HEK293T (cell line): ENCODE results near the gene SLC26A2.

ENCODE experiments used
- ARNT ChIP-seq: fragments of 450-650 bp; IDR thresholded peaks from 2 replicates; pipeline ENCODE4 v1.6.1; 2017; ENCODE audit warnings: mild to moderate bottlenecking
- BHLHE40 ChIP-seq: fragments of 450-650 bp; IDR thresholded peaks from 2 replicates; pipeline ENCODE4 v1.6.1; 2016; ENCODE audit warnings: mild to moderate bottlenecking, moderate library complexity, borderline replicate concordance
- ELF4 ChIP-seq: fragments of 450-650 bp; IDR thresholded peaks from 2 replicates; pipeline ENCODE4 v1.6.1; 2017; ENCODE audit warnings: antibody characterized with exemption
- FOXA1 ChIP-seq: fragments of 450-650 bp; IDR thresholded peaks from 2 replicates; pipeline ENCODE4 v1.6.1; 2016; ENCODE audit warnings: mild to moderate bottlenecking
- FOXK2 ChIP-seq: fragments of 450-650 bp; IDR thresholded peaks from 2 replicates; pipeline ENCODE4 v1.6.1; 2016; ENCODE audit warnings: mild to moderate bottlenecking
- FOXM1 ChIP-seq: fragments of 450-650 bp; IDR thresholded peaks from 2 replicates; pipeline ENCODE4 v1.6.1; 2017; ENCODE audit warnings: mild to moderate bottlenecking, borderline replicate concordance
- HDGF ChIP-seq: fragments of 450-650 bp; IDR thresholded peaks from 2 replicates; pipeline ENCODE4 v1.6.1; 2017; ENCODE audit warnings: antibody characterized with exemption, borderline replicate concordance
- L3MBTL2 ChIP-seq: fragments of 450-650 bp; conservative IDR thresholded peaks from 2 replicates; pipeline ENCODE4 v1.6.1; 2016; ENCODE audit warnings: mild to moderate bottlenecking
- SP1 ChIP-seq: fragments of 450-650 bp; IDR thresholded peaks from 2 replicates; pipeline ENCODE4 v1.6.1; 2017
- SUZ12 ChIP-seq: fragments of 450-650 bp; IDR thresholded peaks from 2 replicates; pipeline ENCODE4 v1.6.1; 2016; ENCODE audit warnings: mild to moderate bottlenecking
- TARDBP ChIP-seq: fragments of 450-650 bp; IDR thresholded peaks from 2 replicates; pipeline ENCODE4 v1.6.1; 2016
- ZNF384 ChIP-seq: fragments of 450-650 bp; IDR thresholded peaks from 2 replicates; pipeline ENCODE4 v1.6.1; 2016

DNA sequence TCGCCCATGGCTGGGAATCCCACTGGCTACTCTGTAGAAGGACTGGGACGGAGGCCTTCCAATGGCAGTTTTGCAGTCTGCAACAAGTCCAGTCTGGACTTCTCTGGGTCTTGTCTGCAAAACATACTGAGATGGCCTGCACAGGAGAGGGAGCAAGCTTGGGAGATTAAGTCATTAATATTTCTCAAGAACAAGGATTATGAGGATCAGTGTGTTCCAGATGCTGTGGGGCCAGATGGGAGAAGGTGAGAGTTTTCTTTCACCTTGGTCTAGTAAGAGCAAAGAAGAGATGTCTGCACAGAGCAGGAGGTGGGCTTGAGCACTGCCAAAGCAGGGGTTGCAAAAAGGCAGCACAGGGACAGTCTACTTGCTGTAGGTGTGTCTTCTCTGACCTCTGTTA lies 15.9 kb upstream of the SLC26A2 start, which contains the start of gene PDE6A:
- TF ChIP-seq L3MBTL2 (no peak), SP1 (no peak), BHLHE40 (no peak), FOXA1 (no peak), FOXM1 (no peak), ARNT (no peak), TARDBP (no peak), ZNF384 (no peak), FOXK2 (no peak), HDGF (no peak), ELF4 (no peak), SUZ12 (no peak)
